DND-41 (cell line): ENCODE data around the gene NUP42.

Source experiments
- EZH2 ChIP-seq: IDR thresholded peaks from 3 replicates; pipeline ENCODE4 v1.6.1; 2012; ENCODE audit warnings: borderline replicate concordance, low read depth, mild to moderate bottlenecking, moderate library complexity, low read length, inconsistent platforms; ENCODE audit not compliant: severe bottlenecking
- TF ChIP-seq, protein P1 (sequence below): IDR thresholded peaks from 2 replicates; pipeline ENCODE4 v1.5.1; 2012; ENCODE audit warnings: borderline replicate concordance, low read length, moderate library complexity, mild to moderate bottlenecking; ENCODE audit not compliant: poor library complexity, severe bottlenecking; ENCODE audit errors: extremely low read depth

DNA sequence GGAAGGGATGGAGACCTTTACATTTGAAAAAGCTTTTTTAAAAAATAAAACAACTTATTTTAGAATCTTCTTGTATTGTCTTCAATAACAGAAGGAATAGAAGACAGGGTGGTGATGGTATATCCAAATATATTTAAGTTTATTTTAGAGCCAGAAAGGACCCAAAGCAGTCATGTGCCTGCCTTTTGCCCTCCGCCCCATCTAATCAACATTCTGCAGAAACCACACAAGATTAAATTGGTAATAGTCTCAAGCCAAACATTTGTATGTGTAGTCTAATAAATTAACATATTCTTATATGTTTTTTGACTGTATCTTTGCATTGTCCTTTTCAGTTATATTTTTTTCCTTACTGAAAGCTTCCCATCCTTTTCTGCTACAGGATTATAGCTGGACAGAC, 16.5 kb upstream of the NUP42 start:
- TF ChIP-seq, protein P1, sequence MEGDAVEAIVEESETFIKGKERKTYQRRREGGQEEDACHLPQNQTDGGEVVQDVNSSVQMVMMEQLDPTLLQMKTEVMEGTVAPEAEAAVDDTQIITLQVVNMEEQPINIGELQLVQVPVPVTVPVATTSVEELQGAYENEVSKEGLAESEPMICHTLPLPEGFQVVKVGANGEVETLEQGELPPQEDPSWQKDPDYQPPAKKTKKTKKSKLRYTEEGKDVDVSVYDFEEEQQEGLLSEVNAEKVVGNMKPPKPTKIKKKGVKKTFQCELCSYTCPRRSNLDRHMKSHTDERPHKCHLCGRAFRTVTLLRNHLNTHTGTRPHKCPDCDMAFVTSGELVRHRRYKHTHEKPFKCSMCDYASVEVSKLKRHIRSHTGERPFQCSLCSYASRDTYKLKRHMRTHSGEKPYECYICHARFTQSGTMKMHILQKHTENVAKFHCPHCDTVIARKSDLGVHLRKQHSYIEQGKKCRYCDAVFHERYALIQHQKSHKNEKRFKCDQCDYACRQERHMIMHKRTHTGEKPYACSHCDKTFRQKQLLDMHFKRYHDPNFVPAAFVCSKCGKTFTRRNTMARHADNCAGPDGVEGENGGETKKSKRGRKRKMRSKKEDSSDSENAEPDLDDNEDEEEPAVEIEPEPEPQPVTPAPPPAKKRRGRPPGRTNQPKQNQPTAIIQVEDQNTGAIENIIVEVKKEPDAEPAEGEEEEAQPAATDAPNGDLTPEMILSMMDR: no peak
- TF ChIP-seq EZH2: no peak
